Heart left ventricle (tissue), 16 donors: ENCODE data around the gene PPFIBP1. TPM values are rescaled to one million over a fixed set of nuclear protein-coding genes. Genes with fewer than 3 reads are reported as not detected.

Experiments used
- ATAC-seq, 4 donors: fragments of 200-7000 bp; cut with Tn5 transposase; one replicate each; pipeline ENCODE4 v1.9.1; 2020 to 2022; ENCODE audit warnings: moderate library complexity in 4 of 4, mild to moderate bottlenecking in 3 of 4, moderate number of reproducible peaks in 1 of 4
- DNase-seq, 5 donors: peaks; one replicate each; pipeline ENCODE4 v3.0.0-alpha.2; 2020
- H3K27ac ChIP-seq, 12 donors: fragments of 200-600 bp; sonication (generic) in 4 of 12; one replicate each; pipeline versions ENCODE4 v1.5.0 to v1.8.0; 2016 to 2022; ENCODE audit warnings: mild to moderate bottlenecking in 2 of 12
- H3K27me3 ChIP-seq, 9 donors: fragments of 200-600 bp; sonication (generic) in 2 of 9; one replicate each; pipeline versions ENCODE4 v1.5.1 to v1.8.0; 2016 to 2022; ENCODE audit warnings: mild to moderate bottlenecking in 3 of 9
- H3K36me3 ChIP-seq, 9 donors: fragments of 200-600 bp; sonication (generic) in 2 of 9; one replicate each; pipeline versions ENCODE4 v1.5.0 to v1.8.0; 2018 to 2022; ENCODE audit warnings: mild to moderate bottlenecking in 2 of 9
- H3K4me1 ChIP-seq, 12 donors: fragments of 200-600 bp; sonication (generic) in 4 of 12; one replicate each; pipeline versions ENCODE4 v1.5.0 to v1.8.0; 2016 to 2022; ENCODE audit warnings: mild to moderate bottlenecking in 3 of 12
- H3K4me3 ChIP-seq, 12 donors: fragments of 200-600 bp; sonication (generic) in 4 of 12; one replicate each; pipeline versions ENCODE4 v1.5.0 to v1.8.0; 2017 to 2022; ENCODE audit warnings: mild to moderate bottlenecking in 9 of 12, moderate library complexity in 4 of 12
- H3K9me3 ChIP-seq, 12 donors: fragments of 200-600 bp; sonication (generic) in 4 of 12; one replicate each; pipeline versions ENCODE4 v1.5.0 to v1.8.0; 2016 to 2022; ENCODE audit warnings: mild to moderate bottlenecking in 1 of 12
- POLR2A ChIP-seq, 2 donors: fragments of 450-650 bp; IDR thresholded peaks; one replicate each; pipeline ENCODE4 v1.6.1; 2017; ENCODE audit warnings: antibody characterized with exemption in 2 of 2, mild to moderate bottlenecking in 2 of 2, moderate library complexity in 2 of 2
- whole genome bisulfite sequencing, 4 donors: extraction: QIAGEN DNeasy Blood & Tissue Kit in 2 of 4; methylation state at CpG; one replicate each; pipeline versions ENCODE4 v1.1.5 to v1.1.7; 2013 to 2018; 5-methylcytosine and 5-hydroxymethylcytosine counted together
- intact Hi-C, 10 donors: fragments of 100-400 bp; cut with DNase I; formaldehyde crosslinking; loops; one replicate each; pipeline versions ENCODE4 v1.11.1 to v1.14.2; 2022
- polyA plus RNA-seq, 2 donors: library from polyadenylated mRNA; stranded (reverse); fragments of 200-250 nt; gene quantifications; one replicate each; pipeline ENCODE4 v1.2.3, GENCODE V29; 2013
- total RNA-seq, 9 donors: library from RNA; depleted of rRNA in 2 of 9; stranded (reverse); fragments of >200 nt in 2 of 9; fragmentation: NEBNext Ultra II Directional in 3 of 9; extraction: Animal tissue kit (Norgen Biotek cat#: 25700) in 3 of 9; gene quantifications; one replicate each; pipeline versions ENCODE4 v1.1.0 to v1.2.4, GENCODE V29; 2016 to 2023
- TF ChIP-seq, protein P1 (sequence below), 12 donors: fragments of 200-600 bp; sonication (generic) in 4 of 12; IDR thresholded peaks; one replicate each; pipeline versions ENCODE4 v1.5.0 to v1.8.0; 2018 to 2022; ENCODE audit warnings: antibody characterized with exemption in 12 of 12, mild to moderate bottlenecking in 5 of 12
- donor health status: ischemic (EF 13 %, LVEDD 7.1; RV severe dilation, severe dysfunction).
- donor health status: healthy with polysubstance abuse.
- donor health status: DM: no; HTN: yes; CAD: no.
- donor health status: DM: no; HTN: no; CAD: no.
- donor health status: ischemic (EF 25% LVEDD 6.9; RV normal size, moderate dysfunction).
- donor health status: ischemic (EF 25% LVEDD 5.7; RV mildly dilated, moderate dysfunction).
- donor health status: healthy.
- donor health status: DM: yes; HTN: yes; CAD: no.
- donor health status: ischemic (EF 35%, LVEDD 5.7; RV mildly dilated, moderate dysfunction).
- donor health status: nonischemic (EF 11% LVEDD 7.7; RV severe dilation, severe dysfunction).
- donor health status: DM: yes; HTN: yes; CAD: no.
- donor health status: PGD.
- donor health status: ischemic (EF 29% LVEDD 5.4; RV normal size, mild dysfunction).
- donor health status: nonischemic (EF 23%, LVEDD 6.1; RV moderate dilation, normal function).

The PPFIBP1 gene
- total and polyA plus RNA-seq, 11 donors: 48.7 to 413 (median 265) TPM

DNA sequence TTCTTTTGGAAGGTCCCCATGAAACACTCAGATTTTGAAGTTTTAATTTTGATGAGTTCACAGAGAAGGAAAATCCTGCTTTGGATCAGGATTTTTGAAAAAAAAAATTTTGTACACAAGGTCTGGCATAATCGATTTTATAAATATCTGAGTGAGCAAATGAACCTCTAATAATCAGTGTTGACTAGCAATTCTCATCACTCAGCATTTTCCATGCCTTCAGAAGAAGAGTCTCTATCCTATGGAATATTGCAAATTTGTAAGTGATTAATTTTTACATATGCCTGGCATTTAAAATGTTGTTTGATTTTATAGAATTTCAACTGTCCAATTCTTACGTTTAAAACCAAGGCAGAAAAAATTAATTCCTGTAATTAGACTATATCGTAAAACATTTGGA lies 141.7 kb downstream of the PPFIBP1 start:
- Histone ChIP-seq H3K27ac (no peak overlapping the region), H3K4me3 (no peak overlapping the region), H3K36me3 (peaks cover 0 to 100% (median 80%) of the 10 kb centered on the region in 9 donors), H3K27me3 (no peaks in the 10 kb centered on the region), H3K9me3 (no peaks in the 10 kb centered on the region), H3K4me1 (peaks cover 0 to 8% (median 0%) of the 10 kb centered on the region in 12 donors)
- TF ChIP-seq, protein P1, sequence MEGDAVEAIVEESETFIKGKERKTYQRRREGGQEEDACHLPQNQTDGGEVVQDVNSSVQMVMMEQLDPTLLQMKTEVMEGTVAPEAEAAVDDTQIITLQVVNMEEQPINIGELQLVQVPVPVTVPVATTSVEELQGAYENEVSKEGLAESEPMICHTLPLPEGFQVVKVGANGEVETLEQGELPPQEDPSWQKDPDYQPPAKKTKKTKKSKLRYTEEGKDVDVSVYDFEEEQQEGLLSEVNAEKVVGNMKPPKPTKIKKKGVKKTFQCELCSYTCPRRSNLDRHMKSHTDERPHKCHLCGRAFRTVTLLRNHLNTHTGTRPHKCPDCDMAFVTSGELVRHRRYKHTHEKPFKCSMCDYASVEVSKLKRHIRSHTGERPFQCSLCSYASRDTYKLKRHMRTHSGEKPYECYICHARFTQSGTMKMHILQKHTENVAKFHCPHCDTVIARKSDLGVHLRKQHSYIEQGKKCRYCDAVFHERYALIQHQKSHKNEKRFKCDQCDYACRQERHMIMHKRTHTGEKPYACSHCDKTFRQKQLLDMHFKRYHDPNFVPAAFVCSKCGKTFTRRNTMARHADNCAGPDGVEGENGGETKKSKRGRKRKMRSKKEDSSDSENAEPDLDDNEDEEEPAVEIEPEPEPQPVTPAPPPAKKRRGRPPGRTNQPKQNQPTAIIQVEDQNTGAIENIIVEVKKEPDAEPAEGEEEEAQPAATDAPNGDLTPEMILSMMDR (IDR thresholded peaks at IDR 0.05): no peak
- no peak for TF ChIP-seq POLR2A (IDR thresholded peaks at IDR 0.05)
- 79 to 95% (median 87%) methylated on average over 3 of the region's 3 CpGs for WGBS, 4 donors
- no peak for ATAC-seq
- intact Hi-C loops: loop anchor here in 2 of 10 donors (10.0 kb wide), 2 partner anchors 331 to 341 kb away; partner anchors contain the start of gene BMAL2 (in 1 of the 2)
- DNase-seq: no peak

DNA sequence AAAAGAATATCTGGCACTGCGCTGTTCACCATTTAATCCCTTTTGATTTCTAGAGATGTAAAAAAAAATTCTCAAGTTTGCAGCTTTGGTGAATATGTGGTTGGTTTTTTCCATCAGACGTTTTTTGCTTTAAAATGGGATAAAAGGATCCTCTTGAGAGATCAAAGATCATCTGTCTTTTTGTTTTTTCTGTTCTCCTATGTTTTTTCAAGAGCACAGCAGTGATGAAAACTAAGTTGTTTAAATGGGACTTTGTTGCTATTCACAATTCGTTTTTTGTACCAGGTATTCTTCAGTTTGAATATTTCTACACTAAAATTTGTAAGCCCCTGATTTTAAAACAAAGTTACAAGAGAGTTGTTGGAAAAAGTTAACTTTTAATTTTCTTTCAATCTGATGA lies 142.5 kb downstream of the PPFIBP1 start:
- 59 to 62% (median 61%) methylated on average over 3 of the region's 3 CpGs for WGBS, 4 donors
- Histone ChIP-seq H3K36me3 (peaks cover 0 to 100% (median 75%) of the 10 kb centered on the region in 9 donors), H3K27me3 (no peaks in the 10 kb centered on the region), H3K9me3 (no peaks in the 10 kb centered on the region), H3K4me1 (peaks cover 0 to 6% (median 0%) of the 10 kb centered on the region in 12 donors), H3K4me3 (no peak overlapping the region), H3K27ac (no peak overlapping the region)
- TF ChIP-seq POLR2A (IDR thresholded peaks at IDR 0.05): no peak
- TF ChIP-seq, protein P1 (IDR thresholded peaks at IDR 0.05): no peak
- DNase-seq (no peak), ATAC-seq (no peak)
- intact Hi-C loops: loop anchor here in 2 of 10 donors (10.0 kb wide), 2 partner anchors 332 to 342 kb away; partner anchors contain the start of gene BMAL2 (in 1 of the 2)

DNA sequence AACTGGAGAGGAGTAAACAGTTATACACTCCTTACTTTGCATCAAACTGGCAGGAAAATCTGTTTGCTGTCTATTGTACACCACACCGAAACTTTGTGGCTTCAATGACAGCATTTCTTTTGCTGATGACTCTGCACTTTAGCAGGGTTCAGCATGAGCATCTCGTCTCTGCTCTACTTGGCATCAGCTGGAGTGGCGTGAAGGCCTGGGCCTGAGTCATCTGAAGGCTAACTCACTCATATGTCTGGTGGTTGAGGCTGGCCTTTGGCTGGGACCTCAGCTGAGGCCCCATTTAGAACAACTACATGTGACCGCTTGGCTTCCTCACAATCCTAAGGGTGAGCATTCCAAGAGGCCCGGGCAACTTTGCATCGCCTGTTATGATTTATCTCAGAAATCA lies 143.5 kb downstream of the PPFIBP1 start:
- Histone ChIP-seq H3K4me1 (peaks cover 0 to 16% (median 5%) of the 10 kb centered on the region in 12 donors), H3K4me3 (no peak overlapping the region), H3K36me3 (peaks cover 0 to 99% (median 71%) of the 10 kb centered on the region in 9 donors), H3K9me3 (no peaks in the 10 kb centered on the region), H3K27me3 (no peaks in the 10 kb centered on the region), H3K27ac (peak overlapping the region in 3 of 12 donors; percentile 19 to 39 (median 39))
- WGBS, 4 donors: 72 to 85% (median 72%) methylated on average over 6 of the region's 6 CpGs
- TF ChIP-seq POLR2A (IDR thresholded peaks at IDR 0.05): no peak
- TF ChIP-seq, protein P1 (IDR thresholded peaks at IDR 0.05): no peak
- DNase-seq (peak in 2 of 5 donors; percentile 31 to 70), ATAC-seq (peak; percentile 59 to 92 (median 70))
- intact Hi-C loops: loop anchor here in 2 of 10 donors (10.0 kb wide), 2 partner anchors 333 to 343 kb away; partner anchors contain the start of gene BMAL2 (in 1 of the 2)

DNA sequence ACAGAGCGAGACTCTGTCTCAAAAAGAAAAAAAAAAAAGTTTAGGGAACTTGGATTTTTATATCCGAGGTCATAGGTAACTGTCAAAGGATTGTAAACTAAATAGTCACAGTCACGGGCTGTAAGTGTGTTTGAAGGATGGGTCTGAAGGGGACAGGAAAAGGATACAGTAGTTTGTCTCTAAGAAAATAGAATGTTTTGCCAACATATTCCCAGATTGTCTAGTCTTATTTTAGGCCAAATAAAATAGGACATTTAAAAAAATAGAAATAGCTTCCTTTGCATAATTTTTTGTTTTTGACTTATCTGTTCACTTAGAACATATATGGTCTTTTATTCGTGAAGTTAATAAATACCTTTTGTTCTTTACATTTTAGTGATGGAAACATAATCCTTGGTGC lies 148.0 kb downstream of the PPFIBP1 start:
- intact Hi-C loops: loop anchor here in 3 of 10 donors (10.0 kb wide), 3 partner anchors 337 to 647 kb away; partner anchors contain the start of genes BMAL2 (in 1 of the 3) and MED21 (in 1 of the 3)
- Histone ChIP-seq H3K4me1 (peaks cover 0 to 42% (median 25%) of the 10 kb centered on the region in 12 donors), H3K27ac (peak overlapping the region in 7 of 12 donors; percentile 25 to 66 (median 47)), H3K36me3 (peaks cover 0 to 93% (median 63%) of the 10 kb centered on the region in 9 donors), H3K9me3 (no peaks in the 10 kb centered on the region), H3K4me3 (no peak overlapping the region), H3K27me3 (no peaks in the 10 kb centered on the region)
- ATAC-seq (peak in 1 of 4 donors; percentile 15), DNase-seq (no peak)
- TF ChIP-seq, protein P1 (IDR thresholded peaks at IDR 0.05): no peak
- no peak for TF ChIP-seq POLR2A (IDR thresholded peaks at IDR 0.05)
- 57 to 68% (median 63%) methylated on average over 4 of the region's 4 CpGs for WGBS, 4 donors
